Hematopoietic multipotent progenitor cell treated with erythropoietin and hydrocortisone succinate and interleukin-3 and kit ligand, for 15 days (in vitro differentiated cells): ENCODE results near the gene RPS6KA2.
"Not testable (repeated sequence)": the region's sequence is repeated elsewhere in the genome, so short reads cannot be mapped to it uniquely, and the experiment has no call there.

Source experiments
- DNase-seq: peaks from one replicate; pipeline ENCODE4 v3.0.0-alpha.2; 2015; ENCODE audit warnings: low spot score

Gene RPS6KA2

GRCh38 chr6:166530211-166531095 is 96.6 kb downstream of the RPS6KA2 start:
- no peak for DNase-seq

GRCh38 chr6:166529586-166529985 is 97.5 kb downstream of the RPS6KA2 start:
- DNase-seq = no peak

GRCh38 chr6:166529058-166529457 is 98.0 kb downstream of the RPS6KA2 start:
- DNase-seq = not testable (repeated sequence)

- DNase-seq = no peak
These were observed 99.2 kb downstream of the RPS6KA2 start for GRCh38 chr6:166527849-166528248.

GRCh38 chr6:166526937-166527336 is 100.1 kb downstream of the RPS6KA2 start:
- DNase-seq = no peak

- no peak for DNase-seq
These were observed 101.5 kb downstream of the RPS6KA2 start for GRCh38 chr6:166525567-166525966.

GRCh38 chr6:166523782-166524559 is 103.1 kb downstream of the RPS6KA2 start:
- DNase-seq = no peak

- DNase-seq = no peak
These were observed 105.9 kb downstream of the RPS6KA2 start for GRCh38 chr6:166520905-166521834.

- DNase-seq = no peak
These were observed 110.7 kb downstream of the RPS6KA2 start for GRCh38 chr6:166516251-166516884.

- DNase-seq = no peak
These were observed 111.8 kb downstream of the RPS6KA2 start for GRCh38 chr6:166515072-166515810.

- DNase-seq = no peak
These were observed 112.9 kb downstream of the RPS6KA2 start for GRCh38 chr6:166514196-166514595.

- DNase-seq = no peak
These were observed 114.5 kb downstream of the RPS6KA2 start for GRCh38 chr6:166512567-166512966.

- no peak for DNase-seq
These were observed 115.7 kb downstream of the RPS6KA2 start for GRCh38 chr6:166511316-166511715.

- no peak for DNase-seq
These were observed 117.9 kb downstream of the RPS6KA2 start for GRCh38 chr6:166509193-166509592.

- no peak for DNase-seq
These were observed 118.3 kb downstream of the RPS6KA2 start for GRCh38 chr6:166508726-166509125.

GRCh38 chr6:166507809-166508564 is 119.1 kb downstream of the RPS6KA2 start:
- no peak for DNase-seq

- DNase-seq = no peak
These were observed 119.7 kb downstream of the RPS6KA2 start for GRCh38 chr6:166507380-166507779.

GRCh38 chr6:166505133-166505905 is 121.7 kb downstream of the RPS6KA2 start:
- no peak for DNase-seq

- DNase-seq = no peak
These were observed 123.0 kb downstream of the RPS6KA2 start for GRCh38 chr6:166504100-166504499.
